SK-N-SH treated with all-trans-retinoic acid at 6 μM for 48 hours (cell line): Measurements from ENCODE around the gene ADORA2A.

ENCODE experiments used
- ATAC-seq: fragments of 200-7000 bp; cut with Tn5 transposase; 3 replicates; pipeline ENCODE4 v1.9.1; 2020; ENCODE audit warnings: mild to moderate bottlenecking, moderate library complexity
- BACH2 ChIP-seq: fragments of 250-450 bp; sonication (Bioruptor Pico); IDR thresholded peaks from 2 replicates; pipeline ENCODE4 v1.9.0; 2021; ENCODE audit warnings: mild to moderate bottlenecking, borderline replicate concordance
- ESRRG ChIP-seq: fragments of 250-450 bp; sonication (Bioruptor Pico); IDR thresholded peaks from 2 replicates; pipeline ENCODE4 v1.6.1; 2021; ENCODE audit warnings: mild to moderate bottlenecking
- GLIS3 ChIP-seq: fragments of 250-450 bp; sonication (Bioruptor Pico); IDR thresholded peaks from 2 replicates; pipeline ENCODE4 v1.5.0; 2020; ENCODE audit warnings: mild to moderate bottlenecking, moderate library complexity
- ISL1 ChIP-seq: fragments of 250-450 bp; sonication (Bioruptor Pico); IDR thresholded peaks from 2 replicates; pipeline ENCODE4 v2.1.2; 2022; ENCODE audit warnings: mild to moderate bottlenecking, moderate library complexity
- OSR1 ChIP-seq: fragments of 250-450 bp; sonication (Bioruptor Pico); IDR thresholded peaks from 2 replicates; pipeline ENCODE4 v1.8.0; 2022; ENCODE audit warnings: moderate library complexity, mild to moderate bottlenecking, inconsistent platforms
- PPARA ChIP-seq: fragments of 250-450 bp; sonication (Bioruptor Pico); IDR thresholded peaks from 2 replicates; pipeline ENCODE4 v1.5.0; 2020; ENCODE audit warnings: mild to moderate bottlenecking, borderline replicate concordance
- RARB ChIP-seq: fragments of 250-450 bp; sonication (Bioruptor Pico); IDR thresholded peaks from 2 replicates; pipeline ENCODE4 v1.8.0; 2021; ENCODE audit warnings: mild to moderate bottlenecking, moderate library complexity
- SNAI2 ChIP-seq: fragments of 250-450 bp; sonication (Bioruptor Pico); IDR thresholded peaks from 2 replicates; pipeline ENCODE4 v1.5.0; 2020; ENCODE audit warnings: mild to moderate bottlenecking, moderate library complexity
- TCF4 ChIP-seq: fragments of 250-450 bp; sonication (Bioruptor Pico); IDR thresholded peaks from 2 replicates; pipeline ENCODE4 v1.8.0; 2021; ENCODE audit warnings: mild to moderate bottlenecking, moderate library complexity, borderline replicate concordance
- ZC3H10 ChIP-seq: fragments of 250-450 bp; sonication (Bioruptor Pico); IDR thresholded peaks from 2 replicates; pipeline ENCODE4 v1.5.1; 2021; ENCODE audit warnings: mild to moderate bottlenecking, moderate library complexity
- ZFP3 ChIP-seq: fragments of 250-450 bp; sonication (Bioruptor Pico); IDR thresholded peaks from 2 replicates; pipeline ENCODE4 v1.5.0; 2020; ENCODE audit warnings: mild to moderate bottlenecking, moderate library complexity
- ZFP30 ChIP-seq: fragments of 450-650 bp; formaldehyde crosslinking; IDR thresholded peaks from 2 replicates; pipeline ENCODE4 v1.5.0; 2022; ENCODE audit warnings: mild to moderate bottlenecking, moderate library complexity
- ZNF565 ChIP-seq: fragments of 450-650 bp; formaldehyde crosslinking; conservative IDR thresholded peaks from 2 replicates; pipeline ENCODE4 v1.5.0; 2020; ENCODE audit warnings: low read depth, mild to moderate bottlenecking, moderate library complexity
- ZNF70 ChIP-seq: fragments of 450-650 bp; formaldehyde crosslinking; IDR thresholded peaks from 2 replicates; pipeline ENCODE4 v1.5.0; 2020; ENCODE audit warnings: mild to moderate bottlenecking, moderate library complexity
- ZNF8 ChIP-seq: fragments of 450-650 bp; formaldehyde crosslinking; IDR thresholded peaks from 2 replicates; pipeline ENCODE4 v1.5.0; 2020; ENCODE audit warnings: mild to moderate bottlenecking, moderate library complexity
- TF ChIP-seq, protein P1 (sequence below): fragments of 250-450 bp; sonication (Bioruptor Pico); IDR thresholded peaks from 2 replicates; pipeline ENCODE4 v1.5.1; 2020; ENCODE audit warnings: low read depth, mild to moderate bottlenecking, moderate library complexity
- TF ChIP-seq, protein P2 (sequence below): fragments of 250-450 bp; sonication (Bioruptor Pico); IDR thresholded peaks from 2 replicates; pipeline ENCODE4 v1.8.0; 2021; ENCODE audit warnings: low read depth, mild to moderate bottlenecking, moderate library complexity, borderline replicate concordance
- TF ChIP-seq, protein P3 (sequence below): fragments of 250-450 bp; sonication (Bioruptor Pico); IDR thresholded peaks from 2 replicates; pipeline ENCODE4 v1.5.0; 2020; ENCODE audit warnings: mild to moderate bottlenecking, moderate library complexity
- TF ChIP-seq, protein P4 (sequence below): fragments of 250-450 bp; sonication (Bioruptor Pico); IDR thresholded peaks from 2 replicates; pipeline ENCODE4 v1.8.0; 2020; ENCODE audit warnings: mild to moderate bottlenecking, moderate library complexity, borderline replicate concordance
- TF ChIP-seq, protein P5 (sequence below): fragments of 250-450 bp; sonication (Bioruptor Pico); IDR thresholded peaks from 2 replicates; pipeline ENCODE4 v1.5.1; 2021; ENCODE audit warnings: mild to moderate bottlenecking, moderate library complexity

ADORA2A gene

DNA sequence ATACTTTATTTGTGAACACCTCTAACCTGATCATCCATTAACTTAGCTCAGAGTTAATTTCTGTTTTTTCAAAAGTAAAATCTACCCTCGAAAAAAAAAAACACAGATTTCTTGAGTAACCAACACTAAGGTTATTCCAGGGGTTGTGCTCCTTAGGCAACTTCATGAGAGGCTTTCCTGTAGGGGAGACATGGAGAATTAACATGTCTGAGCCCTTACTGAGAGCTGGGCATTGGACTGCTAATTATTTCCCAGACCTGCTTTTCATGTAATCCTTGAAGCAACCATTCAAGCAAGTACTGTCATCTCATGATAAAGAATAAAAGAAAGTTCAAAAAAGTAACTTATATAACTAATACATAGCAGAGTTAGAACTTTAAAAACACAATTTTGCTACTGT lies 54.2 kb downstream of the ADORA2A start:
- TF ChIP-seq GLIS3 = no peak
- TF ChIP-seq TCF4 (CRISPR knock-in tag) = no peak
- no peak for TF ChIP-seq ZFP3 (CRISPR knock-in tag)
- TF ChIP-seq, all 23 proteins: peak for 0
- ATAC-seq = no peak

DNA sequence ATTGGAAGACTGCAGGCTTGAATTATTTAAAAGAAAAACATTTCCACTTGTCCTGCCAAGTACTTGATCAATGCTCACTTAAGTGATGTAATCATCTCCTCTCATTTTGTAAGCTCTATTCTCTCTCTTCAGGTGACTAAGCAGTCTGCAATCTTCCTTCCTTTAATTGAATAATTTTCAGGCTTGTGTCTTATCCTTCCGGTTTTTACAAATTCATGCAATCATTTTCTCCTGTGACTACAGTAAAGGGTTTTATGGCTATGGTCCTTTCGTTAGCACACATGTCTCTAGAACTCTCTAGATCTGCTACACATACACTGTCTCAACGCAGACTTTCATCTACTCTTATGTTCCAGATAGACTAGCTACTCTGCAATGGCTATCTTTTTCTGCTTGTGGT lies 55.2 kb downstream of the ADORA2A start:
- ATAC-seq = peak; percentile 35
- TF ChIP-seq ISL1 (CRISPR knock-in tag) = peak; percentile 67
- no peak for TF ChIP-seq OSR1 (CRISPR knock-in tag)

DNA sequence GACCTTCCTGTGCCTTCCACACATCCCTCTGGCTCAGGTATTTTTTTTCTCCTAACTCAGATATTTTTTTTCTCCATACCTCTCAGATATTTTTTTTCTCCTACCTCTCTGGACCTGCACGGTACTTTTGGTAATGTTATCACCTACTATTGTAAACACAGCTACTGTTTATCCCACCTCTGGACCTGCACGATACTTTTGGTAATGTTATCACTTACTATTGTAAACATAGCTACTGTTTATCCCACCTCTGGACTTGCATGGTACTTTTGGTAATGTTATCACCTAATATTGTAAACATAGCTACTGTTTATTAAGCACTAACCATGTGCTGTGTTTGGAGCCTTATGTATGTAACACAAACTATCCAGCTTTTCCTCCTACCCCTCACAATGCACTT lies 55.6 kb downstream of the ADORA2A start:
- TF ChIP-seq, protein P1, sequence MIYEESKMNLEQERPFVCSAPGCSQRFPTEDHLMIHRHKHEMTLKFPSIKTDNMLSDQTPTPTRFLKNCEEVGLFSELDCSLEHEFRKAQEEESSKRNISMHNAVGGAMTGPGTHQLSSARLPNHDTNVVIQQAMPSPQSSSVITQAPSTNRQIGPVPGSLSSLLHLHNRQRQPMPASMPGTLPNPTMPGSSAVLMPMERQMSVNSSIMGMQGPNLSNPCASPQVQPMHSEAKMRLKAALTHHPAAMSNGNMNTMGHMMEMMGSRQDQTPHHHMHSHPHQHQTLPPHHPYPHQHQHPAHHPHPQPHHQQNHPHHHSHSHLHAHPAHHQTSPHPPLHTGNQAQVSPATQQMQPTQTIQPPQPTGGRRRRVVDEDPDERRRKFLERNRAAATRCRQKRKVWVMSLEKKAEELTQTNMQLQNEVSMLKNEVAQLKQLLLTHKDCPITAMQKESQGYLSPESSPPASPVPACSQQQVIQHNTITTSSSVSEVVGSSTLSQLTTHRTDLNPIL (CRISPR knock-in tag) = no peak
- no peak for TF ChIP-seq ZNF565 (CRISPR knock-in tag)
- no peak for TF ChIP-seq ZNF8 (CRISPR knock-in tag)
- no peak for TF ChIP-seq BACH2 (CRISPR knock-in tag)
- no peak for TF ChIP-seq ZNF70
- no peak for TF ChIP-seq ESRRG (CRISPR knock-in tag)
- TF ChIP-seq ISL1 (CRISPR knock-in tag) = no peak
- TF ChIP-seq, protein P2, sequence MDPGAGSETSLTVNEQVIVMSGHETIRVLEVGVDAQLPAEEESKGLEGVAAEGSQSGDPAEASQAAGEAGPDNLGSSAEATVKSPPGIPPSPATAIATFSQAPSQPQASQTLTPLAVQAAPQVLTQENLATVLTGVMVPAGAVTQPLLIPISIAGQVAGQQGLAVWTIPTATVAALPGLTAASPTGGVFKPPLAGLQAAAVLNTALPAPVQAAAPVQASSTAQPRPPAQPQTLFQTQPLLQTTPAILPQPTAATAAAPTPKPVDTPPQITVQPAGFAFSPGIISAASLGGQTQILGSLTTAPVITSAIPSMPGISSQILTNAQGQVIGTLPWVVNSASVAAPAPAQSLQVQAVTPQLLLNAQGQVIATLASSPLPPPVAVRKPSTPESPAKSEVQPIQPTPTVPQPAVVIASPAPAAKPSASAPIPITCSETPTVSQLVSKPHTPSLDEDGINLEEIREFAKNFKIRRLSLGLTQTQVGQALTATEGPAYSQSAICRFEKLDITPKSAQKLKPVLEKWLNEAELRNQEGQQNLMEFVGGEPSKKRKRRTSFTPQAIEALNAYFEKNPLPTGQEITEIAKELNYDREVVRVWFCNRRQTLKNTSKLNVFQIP (CRISPR knock-in tag) = no peak
- no peak for TF ChIP-seq ZC3H10
- no peak for TF ChIP-seq TCF4 (CRISPR knock-in tag)
- TF ChIP-seq, protein P3, sequence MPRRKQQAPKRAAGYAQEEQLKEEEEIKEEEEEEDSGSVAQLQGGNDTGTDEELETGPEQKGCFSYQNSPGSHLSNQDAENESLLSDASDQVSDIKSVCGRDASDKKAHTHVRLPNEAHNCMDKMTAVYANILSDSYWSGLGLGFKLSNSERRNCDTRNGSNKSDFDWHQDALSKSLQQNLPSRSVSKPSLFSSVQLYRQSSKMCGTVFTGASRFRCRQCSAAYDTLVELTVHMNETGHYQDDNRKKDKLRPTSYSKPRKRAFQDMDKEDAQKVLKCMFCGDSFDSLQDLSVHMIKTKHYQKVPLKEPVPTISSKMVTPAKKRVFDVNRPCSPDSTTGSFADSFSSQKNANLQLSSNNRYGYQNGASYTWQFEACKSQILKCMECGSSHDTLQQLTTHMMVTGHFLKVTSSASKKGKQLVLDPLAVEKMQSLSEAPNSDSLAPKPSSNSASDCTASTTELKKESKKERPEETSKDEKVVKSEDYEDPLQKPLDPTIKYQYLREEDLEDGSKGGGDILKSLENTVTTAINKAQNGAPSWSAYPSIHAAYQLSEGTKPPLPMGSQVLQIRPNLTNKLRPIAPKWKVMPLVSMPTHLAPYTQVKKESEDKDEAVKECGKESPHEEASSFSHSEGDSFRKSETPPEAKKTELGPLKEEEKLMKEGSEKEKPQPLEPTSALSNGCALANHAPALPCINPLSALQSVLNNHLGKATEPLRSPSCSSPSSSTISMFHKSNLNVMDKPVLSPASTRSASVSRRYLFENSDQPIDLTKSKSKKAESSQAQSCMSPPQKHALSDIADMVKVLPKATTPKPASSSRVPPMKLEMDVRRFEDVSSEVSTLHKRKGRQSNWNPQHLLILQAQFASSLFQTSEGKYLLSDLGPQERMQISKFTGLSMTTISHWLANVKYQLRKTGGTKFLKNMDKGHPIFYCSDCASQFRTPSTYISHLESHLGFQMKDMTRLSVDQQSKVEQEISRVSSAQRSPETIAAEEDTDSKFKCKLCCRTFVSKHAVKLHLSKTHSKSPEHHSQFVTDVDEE (CRISPR knock-in tag) = no peak
- no peak for TF ChIP-seq GLIS3
- no peak for TF ChIP-seq PPARA
- TF ChIP-seq RARB (CRISPR knock-in tag) = no peak
- TF ChIP-seq, protein P4, sequence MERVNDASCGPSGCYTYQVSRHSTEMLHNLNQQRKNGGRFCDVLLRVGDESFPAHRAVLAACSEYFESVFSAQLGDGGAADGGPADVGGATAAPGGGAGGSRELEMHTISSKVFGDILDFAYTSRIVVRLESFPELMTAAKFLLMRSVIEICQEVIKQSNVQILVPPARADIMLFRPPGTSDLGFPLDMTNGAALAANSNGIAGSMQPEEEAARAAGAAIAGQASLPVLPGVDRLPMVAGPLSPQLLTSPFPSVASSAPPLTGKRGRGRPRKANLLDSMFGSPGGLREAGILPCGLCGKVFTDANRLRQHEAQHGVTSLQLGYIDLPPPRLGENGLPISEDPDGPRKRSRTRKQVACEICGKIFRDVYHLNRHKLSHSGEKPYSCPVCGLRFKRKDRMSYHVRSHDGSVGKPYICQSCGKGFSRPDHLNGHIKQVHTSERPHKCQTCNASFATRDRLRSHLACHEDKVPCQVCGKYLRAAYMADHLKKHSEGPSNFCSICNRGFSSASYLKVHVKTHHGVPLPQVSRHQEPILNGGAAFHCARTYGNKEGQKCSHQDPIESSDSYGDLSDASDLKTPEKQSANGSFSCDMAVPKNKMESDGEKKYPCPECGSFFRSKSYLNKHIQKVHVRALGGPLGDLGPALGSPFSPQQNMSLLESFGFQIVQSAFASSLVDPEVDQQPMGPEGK (CRISPR knock-in tag) = no peak
- TF ChIP-seq, protein P5, sequence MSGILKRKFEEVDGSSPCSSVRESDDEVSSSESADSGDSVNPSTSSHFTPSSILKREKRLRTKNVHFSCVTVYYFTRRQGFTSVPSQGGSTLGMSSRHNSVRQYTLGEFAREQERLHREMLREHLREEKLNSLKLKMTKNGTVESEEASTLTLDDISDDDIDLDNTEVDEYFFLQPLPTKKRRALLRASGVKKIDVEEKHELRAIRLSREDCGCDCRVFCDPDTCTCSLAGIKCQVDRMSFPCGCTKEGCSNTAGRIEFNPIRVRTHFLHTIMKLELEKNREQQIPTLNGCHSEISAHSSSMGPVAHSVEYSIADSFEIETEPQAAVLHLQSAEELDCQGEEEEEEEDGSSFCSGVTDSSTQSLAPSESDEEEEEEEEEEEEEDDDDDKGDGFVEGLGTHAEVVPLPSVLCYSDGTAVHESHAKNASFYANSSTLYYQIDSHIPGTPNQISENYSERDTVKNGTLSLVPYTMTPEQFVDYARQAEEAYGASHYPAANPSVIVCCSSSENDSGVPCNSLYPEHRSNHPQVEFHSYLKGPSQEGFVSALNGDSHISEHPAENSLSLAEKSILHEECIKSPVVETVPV (CRISPR knock-in tag) = no peak
- TF ChIP-seq SNAI2 (CRISPR knock-in tag) = no peak
- no peak for TF ChIP-seq ZFP30 (CRISPR knock-in tag)
- ATAC-seq = no peak

DNA sequence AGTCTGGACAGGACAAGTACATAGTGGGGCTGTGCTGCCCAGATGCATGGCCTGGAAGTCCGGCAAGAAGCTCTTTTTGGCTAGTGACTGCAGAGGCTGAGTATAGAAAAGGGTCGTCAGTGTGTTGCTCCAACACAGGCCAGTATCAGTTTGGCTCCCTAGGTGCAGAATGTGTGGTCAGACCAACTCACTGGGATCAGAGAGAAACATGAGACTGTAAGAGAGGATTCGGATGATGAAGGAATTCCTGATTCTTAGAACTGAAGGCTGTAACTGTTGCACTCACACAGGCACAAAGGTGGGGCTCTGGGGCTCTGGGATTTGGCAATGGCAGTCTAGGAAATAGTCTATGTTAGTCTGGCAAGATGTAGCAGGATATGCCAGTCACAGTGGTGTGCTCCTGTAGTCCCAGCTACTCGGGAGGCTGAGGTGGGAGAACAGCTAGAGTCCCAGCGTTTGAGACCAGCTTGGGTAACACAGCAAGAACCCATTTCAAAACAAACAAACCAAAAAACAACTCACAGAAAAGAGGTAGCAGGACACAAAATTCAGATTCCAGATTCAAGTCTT lies 56.7 kb downstream of the ADORA2A start:
- no peak for ATAC-seq
- no peak for TF ChIP-seq SNAI2 (CRISPR knock-in tag)
- TF ChIP-seq, all 23 proteins: peak for 0
